GM18861 (cell line): ENCODE data around the gene P3H1.

Experiments
- ATAC-seq: cut with Tn5 transposase; IDR thresholded peaks from one replicate; pipeline ENCODE4 v1.9.1; 2021; ENCODE audit not compliant: unreplicated experiment

The P3H1 gene

DNA sequence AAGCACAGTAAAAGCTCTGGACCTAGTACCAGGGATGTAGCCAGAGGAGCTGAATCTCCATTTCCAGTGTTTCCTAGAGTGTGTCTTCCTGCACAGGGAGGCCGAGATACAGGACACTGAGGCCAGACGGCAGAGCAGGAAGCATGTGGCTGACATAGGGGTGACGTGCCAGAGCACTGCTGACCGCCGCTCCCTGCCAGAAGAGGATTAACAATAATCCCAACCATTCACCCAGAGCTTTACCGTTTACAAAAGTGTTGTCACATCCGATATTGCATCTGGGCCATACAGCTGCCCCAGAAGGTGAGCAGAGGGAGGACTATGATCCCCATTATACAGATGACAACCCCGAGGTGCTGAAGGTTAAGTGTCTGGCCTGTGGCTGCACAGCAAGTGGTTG, 21.0 kb downstream of the P3H1 start:
- ATAC-seq, result no peak

DNA sequence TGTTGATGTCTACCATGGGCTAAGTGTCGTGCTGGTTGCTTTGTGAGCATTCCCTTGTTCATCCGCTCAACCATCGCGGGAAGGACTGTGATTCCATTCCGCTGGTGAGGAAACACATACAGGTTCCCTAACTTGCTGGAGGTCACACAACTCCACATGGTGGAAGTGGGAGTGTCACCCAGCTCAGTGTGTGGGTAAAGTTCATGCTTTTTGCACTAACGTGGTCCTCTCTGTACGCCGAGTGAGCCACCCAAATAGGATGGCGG, 22.7 kb downstream of the P3H1 start:
- no peak for ATAC-seq

GRCh38 chr1:42743317-42744147, 23.3 kb downstream of the P3H1 start:
- no peak for ATAC-seq

DNA sequence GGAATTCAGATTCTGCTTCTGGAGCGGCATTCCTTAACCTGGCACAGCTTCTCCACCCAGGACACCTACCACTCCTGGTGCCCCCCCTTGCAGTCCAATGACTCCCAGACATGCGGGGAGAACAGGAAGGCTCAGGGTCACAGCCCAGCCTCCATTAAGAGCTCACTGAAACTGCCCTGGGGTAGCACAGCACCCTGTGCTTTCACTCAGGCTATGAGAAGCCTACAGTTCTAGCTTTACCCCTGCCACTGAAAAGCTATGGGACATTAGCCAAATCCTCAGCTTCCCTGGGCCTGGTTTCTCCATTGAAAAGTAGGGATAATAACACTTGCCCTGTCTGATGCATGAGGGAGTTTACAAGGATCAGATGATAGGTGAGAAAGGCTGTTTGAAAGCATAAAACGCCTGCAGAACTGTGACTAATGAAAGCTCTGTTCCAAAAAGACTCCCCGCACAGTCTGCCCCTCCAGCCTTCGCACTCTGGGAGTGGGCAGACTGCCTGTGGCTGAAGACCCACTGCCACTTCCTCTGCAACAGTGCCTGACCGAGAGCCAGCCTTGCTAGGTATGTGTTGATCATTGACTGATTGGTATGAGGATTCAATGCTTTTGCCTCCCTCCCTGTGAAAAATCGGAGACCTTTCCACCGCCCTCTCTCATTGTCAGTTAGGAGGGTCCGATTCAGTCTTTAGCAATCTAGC, 24.1 kb downstream of the P3H1 start:
- no peak for ATAC-seq

- no peak for ATAC-seq
These were observed 24.7 kb downstream of the P3H1 start for GRCh38 chr1:42742141-42742540.

DNA sequence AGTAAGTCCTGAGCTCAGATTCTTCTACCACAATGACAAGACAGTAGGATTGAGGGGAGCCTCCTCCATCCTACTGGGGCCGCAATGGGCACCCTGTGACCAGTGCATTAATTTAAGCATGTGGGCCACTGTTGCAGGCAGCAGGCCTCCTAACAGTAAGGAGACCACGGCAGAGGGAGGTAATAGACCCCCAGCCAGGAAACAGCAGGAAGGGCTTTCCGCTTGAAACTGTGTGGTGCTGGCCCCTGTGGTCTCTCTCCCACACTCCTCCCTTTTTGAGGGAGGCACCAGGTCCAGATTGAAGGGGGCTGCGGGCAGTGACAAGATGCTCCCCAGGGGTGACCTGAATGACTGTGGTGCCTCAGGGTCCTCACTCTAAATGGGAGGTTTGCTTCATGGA, 25.1 kb downstream of the P3H1 start:
- no peak for ATAC-seq

DNA sequence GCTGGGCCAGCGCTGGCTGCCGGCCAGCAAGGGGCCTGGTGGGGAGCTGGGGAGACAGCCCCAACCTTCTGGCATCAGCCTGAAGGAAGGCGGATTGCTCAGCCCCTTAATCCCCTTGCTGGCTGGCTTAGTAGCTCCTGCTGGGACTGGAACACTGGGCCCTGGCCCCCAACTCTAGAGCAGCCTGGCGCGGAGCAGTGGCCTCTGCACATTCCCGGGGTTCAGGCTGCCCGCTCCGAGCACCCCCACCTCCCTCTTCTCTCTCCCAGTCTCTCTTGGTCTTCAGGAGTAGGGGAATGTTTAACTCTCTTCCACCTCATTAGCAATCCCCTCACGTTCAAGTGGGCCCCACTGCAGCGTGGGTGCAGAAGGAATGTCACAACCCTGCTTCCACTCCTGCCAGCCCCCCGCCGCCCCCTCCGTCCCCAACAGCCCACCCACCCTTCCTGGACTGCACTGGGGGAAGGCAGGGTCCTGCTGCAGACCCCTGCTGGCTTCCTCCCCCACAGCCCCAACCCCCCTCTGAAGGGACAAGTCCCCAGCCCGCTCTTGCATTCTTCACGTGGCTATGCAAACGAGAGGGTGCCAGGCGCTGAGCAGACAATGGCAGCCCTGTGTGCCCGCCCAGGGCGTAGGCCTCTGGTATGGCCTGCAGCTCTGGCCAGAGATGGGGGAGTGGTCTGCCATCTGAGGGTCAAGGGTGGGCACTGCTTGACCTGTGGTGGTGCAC, 25.8 kb downstream of the P3H1 start:
- no peak for ATAC-seq

DNA sequence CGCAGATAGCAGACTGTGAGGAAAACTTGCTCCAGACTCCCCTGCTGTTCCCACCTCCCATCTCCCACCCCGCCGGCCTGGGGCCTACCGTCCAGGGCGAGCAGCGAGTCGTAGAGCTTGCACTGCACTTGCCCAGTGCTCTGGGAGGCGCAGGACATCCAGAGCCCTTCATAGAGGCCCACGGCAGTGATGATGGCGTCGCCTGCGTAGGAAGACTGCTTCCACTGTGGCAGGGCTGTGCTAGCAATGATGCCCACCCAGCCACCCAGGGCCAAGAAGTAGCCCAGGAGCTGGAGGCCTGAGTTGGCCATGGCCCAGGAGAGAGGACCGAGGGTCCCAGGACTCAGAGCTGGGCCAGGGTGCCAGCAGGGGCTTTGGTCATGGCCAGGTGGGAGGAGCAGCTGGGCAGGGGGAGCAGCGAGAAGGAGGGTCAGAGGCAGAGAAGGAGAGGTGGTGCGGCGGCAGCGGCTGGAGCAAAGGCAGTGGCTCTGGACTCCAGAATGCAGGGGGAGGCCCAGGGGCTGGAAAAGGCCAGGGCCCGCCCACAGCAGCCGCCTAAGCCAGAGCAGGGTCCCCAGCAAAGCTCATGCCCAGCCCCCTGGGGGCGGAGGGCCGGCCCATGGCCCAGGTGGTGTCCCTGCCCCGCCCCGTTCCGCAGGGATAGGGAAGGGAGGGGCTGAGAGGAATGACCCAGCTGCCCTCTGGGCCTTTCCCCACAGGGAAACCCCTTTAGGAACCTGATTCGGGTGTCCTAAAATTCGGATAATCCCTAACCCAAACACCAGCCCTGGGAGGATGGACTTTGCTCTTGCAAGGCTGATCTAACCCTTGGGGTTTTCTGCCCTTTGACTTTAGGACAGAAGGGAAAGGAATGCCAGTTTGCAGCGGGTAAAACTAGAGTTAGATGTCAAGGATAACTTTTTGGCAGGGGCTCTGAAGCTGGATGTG, 26.8 kb downstream of the P3H1 start, which contains the start of gene CLDN19:
Gene CLDN19 (minus strand): TSS at position 484 of the 948 bp plus-strand sequence. CDS start 173 bp downstream, at position 311.
- ATAC-seq, result no peak

DNA sequence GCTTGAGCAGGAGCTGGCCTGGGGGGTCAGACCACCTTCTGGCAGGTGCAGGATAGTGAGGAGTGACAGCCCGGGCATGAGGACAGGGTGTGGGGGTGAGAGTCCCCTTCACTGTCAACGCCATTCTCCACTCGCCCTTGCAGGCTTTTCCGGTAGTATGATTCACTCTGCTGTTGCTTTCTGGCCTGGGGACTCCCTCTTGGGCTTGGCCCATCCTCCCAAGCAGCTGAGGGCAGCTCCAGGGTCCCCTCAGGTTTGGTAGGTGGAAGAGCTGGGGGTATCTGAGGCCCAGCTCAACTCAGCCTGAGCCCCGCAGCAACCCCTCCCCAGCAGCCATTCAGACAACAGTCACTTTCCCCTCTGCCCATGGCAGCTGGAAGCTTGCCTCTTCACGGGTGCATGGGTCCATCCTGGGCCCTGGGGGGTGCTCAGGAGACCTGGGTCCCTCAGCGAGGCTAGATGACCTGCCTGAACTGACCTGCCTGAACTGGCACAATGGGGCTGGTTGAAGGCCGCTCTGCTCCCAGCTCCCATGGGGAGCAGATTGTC, 28.1 kb downstream of the P3H1 start:
- no peak for ATAC-seq

DNA sequence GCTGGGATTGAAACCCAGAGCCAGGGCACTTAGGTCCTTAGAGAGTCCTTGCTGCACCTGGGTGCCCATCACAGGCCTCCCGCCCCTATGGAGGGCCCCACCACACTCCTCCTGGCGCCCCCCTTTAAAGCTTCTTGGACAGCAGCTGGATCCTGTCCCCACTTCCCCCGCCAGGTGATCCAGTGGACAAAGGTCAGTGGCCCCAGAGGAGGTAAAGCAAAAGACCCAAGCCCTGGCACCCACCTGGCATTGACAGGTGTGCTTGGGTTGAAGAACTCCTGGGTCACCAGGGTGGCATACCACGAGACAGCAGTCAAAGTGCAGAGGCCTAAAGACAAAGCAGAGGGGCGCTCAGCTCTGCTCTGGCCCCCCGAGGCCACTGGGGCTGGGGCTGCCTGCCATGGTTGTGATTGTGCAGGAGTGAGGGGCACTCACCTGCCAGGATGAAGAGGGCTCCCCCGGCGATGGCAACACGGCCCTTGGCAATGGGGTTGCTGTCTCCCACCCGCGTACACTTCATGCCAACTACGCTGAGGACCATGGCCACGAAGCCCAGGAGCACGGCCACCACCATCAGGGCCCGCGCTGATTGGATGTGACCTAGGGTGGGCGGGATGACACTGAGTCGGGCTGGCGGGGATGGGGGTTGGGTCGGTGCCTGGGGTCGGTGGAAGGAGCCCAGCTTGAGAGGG, 28.7 kb downstream of the P3H1 start:
- no peak for ATAC-seq

GRCh38 chr1:42737257-42737656, 29.6 kb downstream of the P3H1 start:
- ATAC-seq, result no peak

GRCh38 chr1:42736571-42737200, 30.1 kb downstream of the P3H1 start:
- ATAC-seq, result no peak

- no peak for ATAC-seq
These were observed 30.7 kb downstream of the P3H1 start for GRCh38 chr1:42736152-42736551.

- ATAC-seq, result no peak
These were observed 31.2 kb downstream of the P3H1 start for GRCh38 chr1:42735477-42736105.

GRCh38 chr1:42735056-42735455, 31.8 kb downstream of the P3H1 start:
- ATAC-seq, result no peak

GRCh38 chr1:42734201-42735035, 32.4 kb downstream of the P3H1 start:
- ATAC-seq, result no peak

GRCh38 chr1:42733415-42734200, 33.2 kb downstream of the P3H1 start:
- ATAC-seq, result no peak
